ENCODE measurements around the gene OPA3. TPM values are rescaled to one million over a fixed set of nuclear protein-coding genes. Genes with fewer than 3 reads are reported as not detected.
A peak's percentile ranks its signal among the peaks of the same experiment; 100 is the strongest.

Gene OPA3
- total and polyA plus RNA-seq, 2 donors from 2014 or later = 8.1 to 19.1 TPM

DNA sequence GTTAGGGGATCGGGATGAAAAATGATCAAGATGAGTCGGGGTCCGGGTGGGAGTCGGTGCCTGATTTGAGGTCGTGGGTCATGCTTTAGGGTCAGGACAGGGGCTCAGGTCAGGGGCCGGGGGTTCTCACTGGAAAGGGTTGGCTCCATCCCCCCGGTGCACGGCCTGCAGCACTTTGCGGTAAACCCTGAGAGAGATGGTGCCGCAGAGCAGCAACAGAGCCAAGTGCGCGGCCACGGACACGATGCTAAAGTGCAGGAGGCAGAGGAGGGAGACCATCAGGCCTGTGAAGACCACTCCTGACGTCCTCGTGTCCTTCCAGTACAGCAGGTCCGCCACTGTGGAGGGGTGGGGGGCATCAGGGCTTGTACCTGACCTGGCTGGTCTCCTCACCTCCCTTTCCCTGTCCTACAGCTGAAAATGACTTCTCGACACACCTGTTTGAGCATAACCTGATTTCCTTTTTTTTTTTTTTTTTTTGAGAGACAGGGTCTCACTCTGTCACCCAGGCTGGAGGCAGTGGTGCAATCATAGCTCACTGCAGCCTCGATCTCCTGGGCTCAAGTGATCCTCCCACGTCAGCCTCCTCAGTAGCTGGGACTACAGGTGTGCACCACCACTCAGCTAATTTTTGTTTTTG lies 95.3 kb downstream of the OPA3 start:
- FAIRE-seq = no peak
- intact Hi-C loops (cut with DNase I) = no loop called here
- H3K27me3 ChIP-seq (ENCODE audit: control insufficient read depth, insufficient read depth, low read length) = no peaks in the 10 kb centered on the region

DNA sequence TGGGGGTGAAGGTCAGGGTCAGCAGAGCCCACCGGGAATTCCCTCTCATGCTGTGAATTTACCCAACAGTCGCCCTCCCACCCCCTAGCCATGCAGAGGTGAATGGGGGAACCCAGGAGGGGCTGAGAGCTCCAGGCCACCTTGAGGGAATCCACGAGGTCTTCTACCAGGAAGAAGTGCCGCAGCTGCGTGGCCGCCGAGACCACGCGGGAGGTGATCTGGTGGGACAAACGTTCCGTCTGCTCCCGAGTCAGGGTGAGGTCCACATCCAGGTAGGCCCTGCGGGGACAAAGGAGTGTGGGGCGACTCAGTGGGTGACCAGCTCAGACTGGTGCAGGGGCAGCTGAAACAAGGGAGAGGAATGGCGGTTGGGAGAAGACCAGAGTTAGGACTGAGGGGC lies 95.9 kb downstream of the OPA3 start:
- Histone ChIP-seq H3K9me3 (ENCODE audit: control insufficient read depth in 2 of 3, insufficient read depth in 1 of 3, low read length in 3 of 3) (no peaks in the 10 kb centered on the region), H3K27ac (ENCODE audit: low read depth in 2 of 2, low read length in 2 of 2) (no peak overlapping the region), H3K4me1 (ENCODE audit: control insufficient read depth in 2 of 3, insufficient read depth in 2 of 3, low read depth in 1 of 3, low read length in 3 of 3) (no peaks in the 10 kb centered on the region), H3K9ac (ENCODE audit: low read length in 3 of 3) (no peak overlapping the region), H3K36me3 (ENCODE audit: control insufficient read depth in 2 of 3, insufficient read depth in 3 of 3, low read length in 3 of 3) (no peaks in the 10 kb centered on the region), H3K4me3 (ENCODE audit: low read length in 3 of 3) (no peak overlapping the region), H3K27me3 (ENCODE audit: control insufficient read depth, insufficient read depth, low read length) (no peaks in the 10 kb centered on the region)
- intact Hi-C loops (cut with DNase I) = no loop called here
- TF ChIP-seq, protein P1, sequence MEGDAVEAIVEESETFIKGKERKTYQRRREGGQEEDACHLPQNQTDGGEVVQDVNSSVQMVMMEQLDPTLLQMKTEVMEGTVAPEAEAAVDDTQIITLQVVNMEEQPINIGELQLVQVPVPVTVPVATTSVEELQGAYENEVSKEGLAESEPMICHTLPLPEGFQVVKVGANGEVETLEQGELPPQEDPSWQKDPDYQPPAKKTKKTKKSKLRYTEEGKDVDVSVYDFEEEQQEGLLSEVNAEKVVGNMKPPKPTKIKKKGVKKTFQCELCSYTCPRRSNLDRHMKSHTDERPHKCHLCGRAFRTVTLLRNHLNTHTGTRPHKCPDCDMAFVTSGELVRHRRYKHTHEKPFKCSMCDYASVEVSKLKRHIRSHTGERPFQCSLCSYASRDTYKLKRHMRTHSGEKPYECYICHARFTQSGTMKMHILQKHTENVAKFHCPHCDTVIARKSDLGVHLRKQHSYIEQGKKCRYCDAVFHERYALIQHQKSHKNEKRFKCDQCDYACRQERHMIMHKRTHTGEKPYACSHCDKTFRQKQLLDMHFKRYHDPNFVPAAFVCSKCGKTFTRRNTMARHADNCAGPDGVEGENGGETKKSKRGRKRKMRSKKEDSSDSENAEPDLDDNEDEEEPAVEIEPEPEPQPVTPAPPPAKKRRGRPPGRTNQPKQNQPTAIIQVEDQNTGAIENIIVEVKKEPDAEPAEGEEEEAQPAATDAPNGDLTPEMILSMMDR (IDR thresholded peaks at IDR 0.05; ENCODE audit: borderline replicate concordance, extremely low read depth, insufficient read depth) = no peak
- no peak for DNase-seq
- no peak for FAIRE-seq

More for the DNA sequence above, 95.3 kb downstream of the OPA3 start:
- Histone ChIP-seq H3K4me3 (ENCODE audit: low read length in 3 of 3) (no peak overlapping the region), H3K36me3 (ENCODE audit: control insufficient read depth in 2 of 3, insufficient read depth in 3 of 3, low read length in 3 of 3) (no peaks in the 10 kb centered on the region), H3K9ac (ENCODE audit: low read length in 3 of 3) (no peak overlapping the region), H3K4me1 (ENCODE audit: control insufficient read depth in 2 of 3, insufficient read depth in 2 of 3, low read depth in 1 of 3, low read length in 3 of 3) (no peaks in the 10 kb centered on the region), H3K27ac (ENCODE audit: low read depth in 2 of 2, low read length in 2 of 2) (no peak overlapping the region), H3K9me3 (ENCODE audit: control insufficient read depth in 2 of 3, insufficient read depth in 1 of 3, low read length in 3 of 3) (no peaks in the 10 kb centered on the region)
- no peak for DNase-seq
- TF ChIP-seq, protein P1 (IDR thresholded peaks at IDR 0.05; ENCODE audit: borderline replicate concordance, extremely low read depth, insufficient read depth) = no peak

DNA sequence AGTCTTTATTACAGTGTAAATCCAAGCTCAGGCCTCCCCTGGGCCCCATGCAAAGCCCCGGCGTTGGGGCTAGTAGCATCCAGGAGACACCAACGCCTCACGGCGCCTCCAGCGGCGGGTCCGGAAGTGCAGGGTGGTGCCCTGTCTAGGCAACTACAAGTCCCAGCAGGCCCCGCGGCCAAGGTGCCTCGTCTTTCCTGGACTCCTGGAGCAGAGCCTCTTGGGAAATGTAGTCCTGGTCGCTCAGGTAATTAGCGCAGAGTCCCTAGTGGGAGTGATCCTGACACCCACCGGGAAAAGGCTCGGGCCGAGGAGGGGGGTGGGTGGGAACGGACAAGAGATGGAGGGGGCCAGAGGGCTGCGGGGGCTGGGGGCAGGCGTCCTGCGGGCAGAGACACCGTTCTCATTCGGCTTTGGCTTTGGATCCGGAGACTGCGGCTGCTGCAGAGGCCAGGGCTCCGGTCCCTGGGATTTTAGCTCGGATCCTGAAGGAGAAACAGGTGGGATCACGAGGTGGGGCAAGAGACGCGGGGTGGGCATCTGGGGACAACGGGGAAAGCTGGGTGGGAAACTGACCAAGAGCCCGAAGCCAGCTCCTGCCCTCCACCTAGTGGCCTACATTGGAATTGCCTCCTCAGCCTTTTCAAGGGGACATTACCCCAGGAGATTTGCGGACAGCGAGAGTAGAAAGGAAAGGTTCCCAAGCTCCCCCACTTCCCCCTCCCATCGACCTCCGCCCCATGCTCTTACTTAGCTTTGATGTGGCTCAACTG lies 99.1 kb downstream of the OPA3 start:
- no peaks in the 10 kb centered on the region for H3K9me3 ChIP-seq (ENCODE audit: control insufficient read depth in 2 of 3, insufficient read depth in 1 of 3, low read length in 3 of 3)
- TF ChIP-seq, protein P1 (IDR thresholded peaks at IDR 0.05; ENCODE audit: borderline replicate concordance, extremely low read depth, insufficient read depth) = peak; percentile 92
- H3K4me1 ChIP-seq (ENCODE audit: control insufficient read depth in 2 of 3, insufficient read depth in 2 of 3, low read depth in 1 of 3, low read length in 3 of 3) = no peaks in the 10 kb centered on the region
- FAIRE-seq = no peak
- peak overlapping the region in 2 of 3 donors; percentile 9 to 65 for H3K9ac ChIP-seq (ENCODE audit: low read length in 3 of 3)
- intact Hi-C loops (cut with DNase I) = no loop called here
- peak overlapping the region in 1 of 2 donors; percentile 32 for H3K27ac ChIP-seq (ENCODE audit: low read depth in 2 of 2, low read length in 2 of 2)
- DNase-seq = peak; percentile 95 to 99 (median 96)
- H3K36me3 ChIP-seq (ENCODE audit: control insufficient read depth in 2 of 3, insufficient read depth in 3 of 3, low read length in 3 of 3) = no peaks in the 10 kb centered on the region
- H3K4me3 ChIP-seq (ENCODE audit: low read length in 3 of 3) = peak overlapping the region; percentile 28 to 85 (median 63)
- H3K27me3 ChIP-seq (ENCODE audit: control insufficient read depth, insufficient read depth, low read length) = no peaks in the 10 kb centered on the region
